Stimulated activated CD4-positive, alpha-beta T cell treated with anti-CD3 and anti-CD28 coated beads, Interleukin-1b, Interleukin-23, amount 100 ng/mL, for 48 hours (primary cell): Measurements from ENCODE around the gene CAMSAP2.
A peak's percentile ranks its signal among the peaks of the same experiment; 100 is the strongest.

Experiments
- DNase-seq: peaks from one replicate; pipeline ENCODE4 v3.0.0-alpha.2; 2020

CAMSAP2 gene

GRCh38 chr1:200886594-200886993 lies 147.9 kb downstream of the CAMSAP2 start:
- no peak for DNase-seq

- DNase-seq: no peak
Measured at GRCh38 chr1:200887036-200887435, 148.3 kb downstream of the CAMSAP2 start.

DNA sequence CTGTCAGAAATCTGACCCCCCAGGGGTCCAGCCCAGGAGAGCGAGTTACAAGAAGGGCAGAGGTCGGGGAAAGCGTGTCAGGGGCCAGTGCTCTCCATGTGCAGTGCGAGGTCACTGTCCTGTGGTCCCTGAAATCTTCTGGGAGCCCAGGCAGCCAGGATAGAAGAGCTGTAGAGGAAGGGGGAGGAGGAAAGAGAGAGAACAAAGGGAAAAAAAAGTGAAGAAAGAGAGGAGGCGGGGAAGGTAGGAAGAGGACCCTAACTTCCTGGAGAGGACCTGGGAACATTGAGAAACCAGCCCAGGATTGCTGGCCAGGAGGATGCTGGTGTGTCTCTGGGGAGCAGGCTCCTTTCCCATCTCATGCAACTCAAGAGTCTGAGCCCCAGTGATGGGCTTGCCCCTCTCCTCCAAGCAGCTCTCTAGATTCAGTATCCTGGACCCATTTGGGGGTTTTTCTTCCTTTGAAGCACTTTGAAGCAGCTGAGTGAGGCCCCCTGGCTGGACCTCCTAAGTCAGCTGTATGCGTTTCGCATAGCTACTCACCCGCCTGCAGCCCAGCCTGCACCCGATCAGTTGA lies 149.2 kb downstream of the CAMSAP2 start:
- no peak for DNase-seq

GRCh38 chr1:200888349-200888838 lies 149.7 kb downstream of the CAMSAP2 start:
- peak; percentile 65 for DNase-seq

DNA sequence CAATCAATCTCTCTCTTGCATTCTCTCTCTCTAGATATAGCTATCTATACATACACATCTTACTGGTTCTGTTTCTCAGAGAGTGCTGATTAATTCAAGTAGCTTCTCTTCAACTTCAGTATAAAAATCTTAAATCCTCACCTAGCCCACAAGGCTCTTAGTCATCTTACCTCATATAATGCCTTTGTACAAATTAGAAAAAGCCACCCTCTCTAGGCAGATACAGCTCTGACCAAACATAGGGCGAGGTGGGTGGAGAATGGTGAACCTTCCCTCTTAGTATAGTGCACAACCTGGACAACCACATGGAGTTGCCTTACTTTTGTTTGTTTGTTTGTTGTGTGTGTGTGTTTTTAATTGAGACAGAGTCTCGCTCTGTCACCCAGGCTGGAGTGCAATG lies 150.9 kb downstream of the CAMSAP2 start:
- peak; percentile 34 for DNase-seq

DNA sequence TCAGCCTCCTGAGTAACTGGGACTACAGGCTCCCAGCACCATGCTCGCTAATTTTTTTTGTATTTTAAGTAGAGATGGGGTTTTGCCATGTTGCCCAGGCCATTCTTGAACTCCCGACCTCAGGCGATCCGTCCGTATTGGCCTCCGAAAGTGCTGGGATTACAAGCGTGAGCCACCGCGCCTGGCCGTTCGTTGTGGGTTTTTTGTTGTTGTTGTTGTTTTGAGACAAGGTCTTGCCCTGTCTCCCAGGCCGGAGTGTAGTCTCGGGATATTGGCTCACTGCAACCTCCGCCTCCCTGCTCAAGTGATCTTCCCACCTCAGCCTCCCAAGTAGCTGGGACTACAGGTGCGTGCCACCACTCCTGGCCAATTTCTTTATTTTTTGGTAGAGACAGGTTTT lies 151.3 kb downstream of the CAMSAP2 start:
- no peak for DNase-seq

GRCh38 chr1:200890818-200891773 lies 152.4 kb downstream of the CAMSAP2 start:
- DNase-seq: no peak

- DNase-seq: no peak
Measured at GRCh38 chr1:200891774-200892157, 153.1 kb downstream of the CAMSAP2 start.

DNA sequence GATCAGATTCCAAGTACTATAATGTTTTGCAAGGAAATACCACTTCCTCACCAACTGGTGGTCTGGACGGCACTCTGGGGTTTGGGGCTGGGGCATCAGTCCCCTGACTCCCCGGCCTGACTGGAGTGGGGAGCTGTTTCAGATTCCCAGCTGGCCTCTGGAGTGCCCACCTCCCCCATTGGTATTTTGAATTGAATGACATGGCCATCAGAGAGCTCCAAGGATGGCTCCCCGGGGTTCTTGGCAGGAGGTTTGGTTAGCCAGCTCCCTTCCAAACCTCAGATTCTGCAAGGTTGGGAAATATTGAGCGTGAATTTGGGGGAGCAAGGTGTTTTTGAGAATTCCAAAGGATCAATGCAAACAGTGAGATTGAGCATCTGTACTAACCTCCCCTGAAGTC lies 153.9 kb downstream of the CAMSAP2 start:
- no peak for DNase-seq

DNA sequence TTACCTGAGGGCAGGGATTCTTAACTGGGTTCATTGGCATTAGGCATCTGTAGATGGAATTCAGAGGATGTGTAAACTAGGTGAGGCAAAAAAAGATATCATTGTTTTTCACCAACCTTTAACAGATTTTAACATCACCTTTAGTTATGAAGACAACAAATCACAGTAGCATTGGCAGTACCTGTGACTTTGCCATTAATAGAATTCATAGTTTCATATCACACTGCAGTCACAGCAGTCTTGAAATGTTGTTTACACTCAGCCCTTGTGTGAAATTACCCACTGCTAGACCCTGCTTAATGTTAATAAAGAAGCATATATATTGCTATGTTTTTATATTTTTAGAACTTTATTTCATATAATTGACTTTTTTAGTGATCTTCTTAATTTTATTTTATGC lies 154.3 kb downstream of the CAMSAP2 start:
- no peak for DNase-seq

- DNase-seq: no peak
Measured at GRCh38 chr1:200893411-200893901, 154.8 kb downstream of the CAMSAP2 start.

- no peak for DNase-seq
Measured at GRCh38 chr1:200894712-200895442, 156.2 kb downstream of the CAMSAP2 start, which contains the start of gene INAVA. INAVA (plus strand) TSS chr1:200894900; CDS start chr1:200898401, 3,501 bp downstream.

- no peak for DNase-seq
Measured at GRCh38 chr1:200895443-200895789, 156.7 kb downstream of the CAMSAP2 start.

DNA sequence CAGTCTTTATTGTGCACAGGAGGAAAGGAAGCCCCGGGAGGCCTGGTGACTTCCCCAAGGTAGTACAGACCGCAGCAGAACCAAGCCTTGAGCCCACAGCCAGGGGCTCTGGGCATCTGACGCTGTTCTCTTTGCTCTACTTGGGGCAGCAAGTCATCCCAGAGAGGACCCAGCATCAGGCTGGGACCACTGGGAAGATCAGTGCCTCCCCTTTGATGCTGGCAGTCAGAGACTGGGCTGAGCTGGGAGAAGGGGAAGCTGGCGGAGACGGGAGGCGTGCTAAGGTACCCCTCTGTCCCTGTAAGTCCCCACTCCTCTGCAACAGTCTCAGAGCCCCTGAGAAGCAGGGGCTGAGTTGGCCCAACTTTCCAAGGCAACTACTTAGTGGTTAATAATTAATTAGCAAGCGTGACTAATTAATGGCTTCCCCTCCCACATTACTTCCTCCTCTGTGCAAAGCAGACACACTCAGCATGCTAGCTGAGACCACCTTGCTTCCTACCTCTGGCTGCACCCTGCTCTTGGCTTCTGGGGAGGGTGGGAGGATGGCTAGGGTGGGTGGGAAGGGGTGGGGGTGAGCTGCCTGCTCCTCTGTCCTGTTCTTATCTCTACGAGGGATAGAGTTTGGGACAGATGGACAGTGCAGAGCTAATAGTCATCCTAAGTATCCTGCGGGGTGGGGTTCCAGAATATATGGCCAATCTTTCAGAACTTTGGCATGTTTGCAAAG lies 157.3 kb downstream of the CAMSAP2 start:
- DNase-seq: no peak

DNA sequence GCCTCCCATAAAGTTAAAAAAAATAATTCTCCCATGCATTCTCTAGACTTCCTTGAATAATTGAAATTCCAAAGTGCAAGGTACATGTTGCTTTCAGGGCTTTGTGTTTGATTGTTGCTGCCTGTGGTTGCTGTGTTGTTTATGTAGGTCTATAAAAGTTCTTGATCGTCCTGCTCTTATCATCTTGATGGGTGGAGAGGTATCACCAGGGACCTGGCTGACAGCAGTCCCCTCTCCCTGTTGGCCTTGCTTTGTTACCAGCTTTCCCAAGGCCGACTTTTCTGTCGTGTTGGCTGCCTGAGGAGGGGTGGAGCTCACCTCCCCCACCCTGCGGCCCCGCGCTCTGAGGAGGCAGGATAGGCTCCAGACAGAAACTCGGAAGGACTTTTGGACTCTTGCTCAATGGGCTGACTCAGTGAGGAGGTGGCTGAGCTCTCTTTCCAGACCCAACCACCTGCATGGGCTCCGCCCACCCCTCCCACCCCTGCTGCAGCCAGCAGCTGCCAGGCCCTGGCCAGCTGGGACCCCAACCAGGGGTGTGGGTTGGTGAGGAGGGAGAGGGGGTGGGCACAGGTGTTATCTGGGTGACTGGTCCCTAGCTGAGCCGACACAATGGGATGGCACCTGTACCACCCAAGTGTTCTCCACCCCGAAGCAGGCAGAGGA lies 158.0 kb downstream of the CAMSAP2 start:
- DNase-seq: no peak

- no peak for DNase-seq
Measured at GRCh38 chr1:200897259-200897658, 158.6 kb downstream of the CAMSAP2 start.

- no peak for DNase-seq
Measured at GRCh38 chr1:200899015-200899386, 160.3 kb downstream of the CAMSAP2 start.

- DNase-seq: no peak
Measured at GRCh38 chr1:200899451-200899915, 160.8 kb downstream of the CAMSAP2 start.

DNA sequence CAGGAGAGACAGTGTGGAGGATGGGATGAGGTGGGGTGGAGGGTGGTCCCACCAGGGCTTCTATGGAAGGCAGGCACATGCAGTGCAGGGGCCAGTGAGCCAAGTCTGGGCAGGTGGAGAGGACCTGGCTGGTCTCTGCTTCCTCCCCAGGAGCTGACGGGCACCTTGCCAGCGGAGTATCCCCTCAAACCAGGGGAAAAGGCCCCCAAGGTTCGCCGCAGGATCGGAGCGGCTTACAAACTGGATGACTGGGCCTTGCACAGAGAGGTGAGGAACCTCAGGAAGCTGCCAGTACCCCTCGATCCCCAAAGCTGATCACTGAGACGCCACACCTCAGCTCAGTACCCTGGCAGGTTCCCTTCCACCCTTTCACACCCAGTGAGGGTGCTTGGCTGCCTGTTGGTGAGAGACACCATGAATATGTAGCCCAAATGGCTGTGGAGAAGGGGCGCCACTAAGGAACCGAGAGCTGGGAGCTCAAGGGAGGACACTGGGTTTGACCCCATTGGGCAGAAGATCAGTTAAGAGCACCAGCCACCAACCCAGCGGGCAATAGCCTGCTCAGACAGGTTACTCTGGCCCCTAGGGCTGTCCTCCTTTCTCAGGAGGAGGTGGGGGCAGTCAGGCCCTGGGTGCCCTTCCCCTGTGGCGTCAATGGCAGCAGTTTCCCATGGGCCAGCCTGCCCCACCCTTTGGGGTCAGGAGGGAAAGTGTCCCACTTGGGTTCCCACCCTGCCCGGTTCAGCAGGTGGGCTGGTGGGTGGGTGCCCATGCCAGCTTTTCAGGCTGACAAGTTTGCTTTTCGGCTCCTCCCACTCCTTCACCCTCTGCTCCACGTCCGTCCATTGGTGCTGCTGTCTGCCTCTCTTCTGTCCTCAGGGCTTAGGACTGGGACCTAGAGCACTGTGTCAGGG lies 161.5 kb downstream of the CAMSAP2 start:
- no peak for DNase-seq

DNA sequence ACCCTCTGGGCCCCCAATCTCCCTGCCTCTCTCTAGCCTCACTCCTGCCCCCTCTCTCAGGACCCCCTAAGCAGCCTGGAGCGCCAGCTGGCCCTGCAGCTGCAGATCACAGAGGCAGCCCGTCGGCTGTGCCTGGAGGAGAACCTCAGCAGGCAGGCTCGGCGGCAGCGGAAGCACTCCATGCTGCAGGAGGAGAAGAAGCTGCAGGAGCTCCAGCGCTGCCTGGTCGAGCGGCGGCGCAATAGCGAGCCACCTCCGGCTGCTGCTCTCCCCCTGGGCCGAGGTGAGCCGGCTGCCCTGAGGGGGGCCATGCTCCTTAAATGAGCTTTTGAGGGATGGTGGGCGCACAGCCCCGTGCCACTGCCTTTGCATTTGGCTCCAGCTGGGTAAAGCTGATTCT lies 162.2 kb downstream of the CAMSAP2 start:
- no peak for DNase-seq

GRCh38 chr1:200901350-200901749 lies 162.7 kb downstream of the CAMSAP2 start:
- DNase-seq: no peak
